Activated CD8-positive, alpha-beta memory T cell treated with anti-CD3 and anti-CD28 coated beads, Interleukin-2, amount 50 U/mL, for 4 hours (primary cell): ENCODE results near the gene OPRL1.

Experiments
- DNase-seq: peaks from one replicate; pipeline ENCODE4 v3.0.0-alpha.2; 2020

OPRL1 gene

GRCh38 chr20:64042054-64042781 is 37.7 kb upstream of the OPRL1 start:
- no peak for DNase-seq

- no peak for DNase-seq
Measured at GRCh38 chr20:64043768-64044167, 36.1 kb upstream of the OPRL1 start.

GRCh38 chr20:64044484-64045247 is 35.2 kb upstream of the OPRL1 start:
- DNase-seq = no peak

GRCh38 chr20:64045346-64046011 is 34.4 kb upstream of the OPRL1 start:
- no peak for DNase-seq

GRCh38 chr20:64047046-64047389 is 32.9 kb upstream of the OPRL1 start:
- DNase-seq = no peak

GRCh38 chr20:64047968-64048401 is 31.9 kb upstream of the OPRL1 start:
- no peak for DNase-seq

GRCh38 chr20:64048402-64049044 is 31.4 kb upstream of the OPRL1 start:
- DNase-seq = no peak

- DNase-seq = no peak
Measured at GRCh38 chr20:64049060-64049877, 30.6 kb upstream of the OPRL1 start, which contains the start of gene SOX18. TSS of gene SOX18 (minus strand) at chr20:64049639. CDS start at chr20:64049516, 123 bp downstream.

- no peak for DNase-seq
Measured at GRCh38 chr20:64049878-64050260, 30.0 kb upstream of the OPRL1 start.

GRCh38 chr20:64050261-64051032 is 29.4 kb upstream of the OPRL1 start:
- DNase-seq = no peak

GRCh38 chr20:64051033-64051452 is 28.8 kb upstream of the OPRL1 start:
- DNase-seq = no peak

- no peak for DNase-seq
Measured at GRCh38 chr20:64051561-64052325, 28.1 kb upstream of the OPRL1 start.

- DNase-seq = no peak
Measured at GRCh38 chr20:64052326-64052722, 27.6 kb upstream of the OPRL1 start.

GRCh38 chr20:64052987-64053840 is 26.7 kb upstream of the OPRL1 start:
- DNase-seq = no peak

- DNase-seq = no peak
Measured at GRCh38 chr20:64053841-64054661, 25.8 kb upstream of the OPRL1 start.

- DNase-seq = no peak
Measured at GRCh38 chr20:64055396-64055892, 24.4 kb upstream of the OPRL1 start.

GRCh38 chr20:64055893-64056638 is 23.8 kb upstream of the OPRL1 start:
- no peak for DNase-seq

GRCh38 chr20:64056639-64056888 is 23.3 kb upstream of the OPRL1 start:
- no peak for DNase-seq
